GM18502 (cell line): ENCODE data around the gene FAM131A.

ENCODE experiments used
- ATAC-seq: cut with Tn5 transposase; IDR thresholded peaks from one replicate; pipeline ENCODE4 v1.9.1; 2021; ENCODE audit warnings: mild to moderate bottlenecking; ENCODE audit not compliant: unreplicated experiment, poor library complexity

Gene FAM131A

GRCh38 chr3:184372296-184372821 lies 35.0 kb downstream of the FAM131A start:
- ATAC-seq, result no peak

- ATAC-seq, result no peak
Measured at GRCh38 chr3:184372911-184373310, 35.5 kb downstream of the FAM131A start.

- ATAC-seq, result no peak
Measured at GRCh38 chr3:184373422-184373821, 36.0 kb downstream of the FAM131A start.

- ATAC-seq, result no peak
Measured at GRCh38 chr3:184375747-184376461, 38.5 kb downstream of the FAM131A start.

- no peak for ATAC-seq
Measured at GRCh38 chr3:184377374-184377773, 40.0 kb downstream of the FAM131A start.

- no peak for ATAC-seq
Measured at GRCh38 chr3:184377882-184378445, 40.6 kb downstream of the FAM131A start, which contains the start of gene THPO. THPO (minus strand) TSS chr3:184378207; CDS start chr3:184376259, 1,948 bp downstream.

GRCh38 chr3:184378651-184379357 lies 41.4 kb downstream of the FAM131A start:
- no peak for ATAC-seq

GRCh38 chr3:184379358-184380184 lies 42.2 kb downstream of the FAM131A start, which contains the start of gene CHRD:
CHRD (plus strand) TSS chr3:184380054; CDS start chr3:184380319, 265 bp downstream.
- no peak for ATAC-seq

GRCh38 chr3:184380185-184380626 lies 42.8 kb downstream of the FAM131A start:
- ATAC-seq, result no peak

- ATAC-seq, result no peak
Measured at GRCh38 chr3:184380627-184381260, 43.3 kb downstream of the FAM131A start.

GRCh38 chr3:184381261-184382224 lies 44.1 kb downstream of the FAM131A start:
- ATAC-seq, result no peak

GRCh38 chr3:184382326-184383032 lies 45.1 kb downstream of the FAM131A start:
- no peak for ATAC-seq

GRCh38 chr3:184383033-184383740 lies 45.8 kb downstream of the FAM131A start:
- ATAC-seq, result no peak

- no peak for ATAC-seq
Measured at GRCh38 chr3:184384342-184384741, 46.9 kb downstream of the FAM131A start.

GRCh38 chr3:184384856-184385422 lies 47.5 kb downstream of the FAM131A start:
- no peak for ATAC-seq

GRCh38 chr3:184386047-184386806 lies 48.8 kb downstream of the FAM131A start:
- no peak for ATAC-seq
